Brain microvascular endothelial cell (primary cell): ENCODE results near the gene ADARB2.

Source experiments
- DNase-seq: peaks from one replicate; pipeline ENCODE4 v3.0.0-alpha.2; 2020
- H3K27ac ChIP-seq: fragments of 250-450 bp; sonication (Bioruptor Pico); 2 replicates; pipeline ENCODE4 v1.5.1; 2020; ENCODE audit warnings: mild to moderate bottlenecking, moderate library complexity
- H3K27me3 ChIP-seq: fragments of 250-450 bp; sonication (Bioruptor Pico); replicated peaks from 2 replicates; pipeline ENCODE4 v1.5.1; 2020; ENCODE audit warnings: mild to moderate bottlenecking
- H3K36me3 ChIP-seq: fragments of 250-450 bp; sonication (Bioruptor Pico); replicated peaks from 2 replicates; pipeline ENCODE4 v1.5.1; 2020; ENCODE audit warnings: mild to moderate bottlenecking
- H3K4me3 ChIP-seq: 2 replicates; pipeline ENCODE4 v1.5.1; 2011; ENCODE audit warnings: low read depth, mild to moderate bottlenecking, control low read depth, low read length, moderate library complexity
- CTCF ChIP-seq: IDR thresholded peaks from 2 replicates; pipeline ENCODE4 v1.5.1; 2011; ENCODE audit warnings: low read depth, mild to moderate bottlenecking, moderate library complexity, low read length, control low read depth, inconsistent platforms; ENCODE audit errors: missing control alignments
- in situ Hi-C: cut with HindIII; loops from 2 replicates; pipeline ENCODE4 v1.10.0; 2017; ENCODE audit warnings: low sequenced_read_pairs, low pct_ligation_motif_present

ADARB2 gene

GRCh38 chr10:1300218-1300617 is 437.1 kb downstream of the ADARB2 start:
- no peak for DNase-seq
- TF ChIP-seq CTCF = no peak

DNA sequence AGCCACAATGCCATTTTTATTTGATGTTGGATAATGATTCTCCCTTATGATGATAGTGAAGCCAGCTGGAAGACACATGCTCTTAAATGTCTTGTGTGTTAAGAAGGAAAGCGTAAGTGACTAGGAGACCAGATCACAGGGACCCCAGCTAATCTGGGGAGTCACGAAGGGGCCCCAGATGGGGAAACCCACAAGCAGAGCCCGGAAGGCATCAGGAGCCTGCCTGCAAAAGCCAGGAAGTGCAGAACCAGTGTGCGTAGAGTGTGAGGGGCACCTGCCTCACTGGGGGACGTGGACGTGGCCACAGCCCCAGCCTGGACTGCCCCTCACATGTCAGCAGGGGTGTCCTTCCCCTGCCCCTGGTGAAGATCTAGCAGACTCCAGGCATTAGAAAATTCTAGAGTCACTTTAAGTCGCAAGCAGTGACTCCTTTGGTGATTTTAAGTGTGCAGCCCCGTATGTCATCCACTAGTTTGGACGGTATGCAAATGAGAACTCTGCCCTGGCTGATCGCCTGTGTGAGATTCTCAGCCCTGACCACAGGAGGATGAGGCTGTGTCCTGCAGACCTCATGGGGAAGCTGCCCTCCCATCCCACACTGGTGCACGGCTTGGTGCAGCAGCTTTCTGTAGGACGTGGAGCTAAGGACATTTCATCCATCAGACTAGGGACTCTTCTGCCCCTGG is 438.1 kb downstream of the ADARB2 start:
- Histone ChIP-seq H3K36me3 (no peaks in the 10 kb centered on the region), H3K4me3 (no peak overlapping the region), H3K27ac (no peak overlapping the region), H3K27me3 (no peaks in the 10 kb centered on the region)
- no peak for DNase-seq
- in situ Hi-C loops = no loop called here
- no peak for TF ChIP-seq CTCF

More at GRCh38 chr10:1300218-1300617, 437.1 kb downstream of the ADARB2 start:
- H3K27me3 ChIP-seq = no peaks in the 10 kb centered on the region
- in situ Hi-C loops = no loop called here
- no peak overlapping the region for H3K27ac ChIP-seq
- no peaks in the 10 kb centered on the region for H3K36me3 ChIP-seq
- no peak overlapping the region for H3K4me3 ChIP-seq

GRCh38 chr10:1297566-1298301 is 439.6 kb downstream of the ADARB2 start:
- no peak overlapping the region for H3K27ac ChIP-seq
- peak; percentile 1 for TF ChIP-seq CTCF
- in situ Hi-C loops = no loop called here
- no peaks in the 10 kb centered on the region for H3K36me3 ChIP-seq
- H3K4me3 ChIP-seq = no peak overlapping the region
- DNase-seq = no peak
- no peaks in the 10 kb centered on the region for H3K27me3 ChIP-seq

DNA sequence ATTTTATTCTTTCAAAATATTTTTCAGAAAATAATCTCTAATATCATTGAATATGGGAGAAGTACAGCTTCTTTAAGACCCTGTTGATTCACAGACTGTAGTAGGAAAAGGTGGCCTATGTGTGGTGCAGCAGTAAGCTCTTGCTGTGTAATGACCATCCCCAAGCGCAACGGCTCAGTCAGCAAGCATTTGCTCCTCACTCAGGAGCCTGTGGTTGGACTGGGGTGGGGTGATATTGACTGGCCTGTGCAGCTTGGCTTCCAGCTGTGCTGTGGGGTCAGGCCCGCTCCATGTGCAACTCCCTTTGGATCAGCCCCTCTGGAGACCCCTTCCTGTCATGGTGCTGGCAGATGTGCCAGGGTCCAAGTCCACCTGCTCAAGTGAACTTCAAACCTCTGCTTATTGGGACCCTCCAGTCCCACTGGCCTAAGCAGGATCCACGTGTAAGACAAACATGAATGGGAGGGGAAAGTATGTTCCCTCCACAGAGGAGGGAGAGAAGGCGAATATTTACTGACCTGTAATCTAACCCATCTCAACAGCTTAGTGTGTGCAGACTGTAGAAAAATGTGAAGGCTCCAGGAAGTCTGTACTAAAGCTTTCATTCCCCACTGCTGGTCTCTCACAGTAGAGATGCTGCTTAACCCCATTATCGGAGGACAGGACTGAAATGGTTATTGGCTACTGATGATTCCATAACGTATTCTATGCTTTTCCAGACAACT is 441.4 kb downstream of the ADARB2 start:
- no peak for TF ChIP-seq CTCF
- H3K27me3 ChIP-seq = no peaks in the 10 kb centered on the region
- no peak overlapping the region for H3K27ac ChIP-seq
- no peak for DNase-seq
- no peak overlapping the region for H3K4me3 ChIP-seq
- in situ Hi-C loops = no loop called here
- no peaks in the 10 kb centered on the region for H3K36me3 ChIP-seq

DNA sequence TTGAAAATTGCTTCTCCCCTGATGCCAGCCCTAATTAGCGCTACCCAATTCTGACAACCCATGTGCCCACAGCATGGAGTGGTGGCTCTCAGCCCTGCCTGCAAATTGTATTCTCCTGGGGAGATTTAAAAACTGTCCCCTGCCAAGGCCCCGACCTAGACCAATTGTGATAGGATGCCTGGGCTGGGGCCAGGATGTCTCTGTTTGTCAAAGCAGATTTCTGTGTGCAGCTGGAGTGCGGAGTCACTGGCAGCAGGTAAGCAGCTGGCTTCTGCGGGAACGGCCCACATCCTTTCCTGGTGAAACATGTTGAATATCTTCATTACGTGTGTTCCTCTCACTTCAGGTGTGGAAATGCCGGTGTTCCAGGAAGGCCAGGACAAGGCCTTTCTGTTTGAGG is 442.6 kb downstream of the ADARB2 start:
- Histone ChIP-seq H3K27me3 (no peaks in the 10 kb centered on the region), H3K27ac (no peak overlapping the region)
- DNase-seq = no peak

More for the DNA sequence above, 442.6 kb downstream of the ADARB2 start:
- Histone ChIP-seq H3K36me3 (no peaks in the 10 kb centered on the region), H3K4me3 (no peak overlapping the region)
- TF ChIP-seq CTCF = no peak
- in situ Hi-C loops = no loop called here
